Activated gamma-delta T cell treated with anti-CD3 and anti-CD28 coated beads, Interleukin-2, amount 50 U/mL, for 16 hours (primary cell): Measurements from ENCODE around the gene BNIP3.

Experiments used
- DNase-seq: peaks from one replicate; pipeline ENCODE4 v3.0.0-alpha.2; 2020; ENCODE audit warnings: low read depth

Gene BNIP3

GRCh38 chr10:131949041-131949862 is 32.5 kb downstream of the BNIP3 start:
- no peak for DNase-seq

- no peak for DNase-seq
Observed at GRCh38 chr10:131948501-131948900, 33.2 kb downstream of the BNIP3 start.

- DNase-seq = no peak
Observed at GRCh38 chr10:131947631-131948347, 33.9 kb downstream of the BNIP3 start.

- DNase-seq = no peak
Observed at GRCh38 chr10:131946880-131947279, 34.8 kb downstream of the BNIP3 start.

GRCh38 chr10:131946321-131946751 is 35.4 kb downstream of the BNIP3 start:
- DNase-seq = no peak

- DNase-seq = no peak
Observed at GRCh38 chr10:131944976-131945695, 36.6 kb downstream of the BNIP3 start.

- no peak for DNase-seq
Observed at GRCh38 chr10:131944412-131944811, 37.3 kb downstream of the BNIP3 start.

GRCh38 chr10:131943021-131943814 is 38.5 kb downstream of the BNIP3 start:
- no peak for DNase-seq

GRCh38 chr10:131942455-131942854 is 39.3 kb downstream of the BNIP3 start:
- no peak for DNase-seq

- DNase-seq = no peak
Observed at GRCh38 chr10:131938681-131939080, 43.0 kb downstream of the BNIP3 start.

- no peak for DNase-seq
Observed at GRCh38 chr10:131937836-131938235, 43.9 kb downstream of the BNIP3 start.

- no peak for DNase-seq
Observed at GRCh38 chr10:131936736-131937135, 45.0 kb downstream of the BNIP3 start.

- no peak for DNase-seq
Observed at GRCh38 chr10:131936294-131936693, 45.4 kb downstream of the BNIP3 start.

- no peak for DNase-seq
Observed at GRCh38 chr10:131935260-131935659, 46.5 kb downstream of the BNIP3 start.

GRCh38 chr10:131934769-131935168 is 47.0 kb downstream of the BNIP3 start:
- no peak for DNase-seq

GRCh38 chr10:131933696-131934086 is 48.0 kb downstream of the BNIP3 start:
- DNase-seq = no peak

- no peak for DNase-seq
Observed at GRCh38 chr10:131933016-131933695, 48.6 kb downstream of the BNIP3 start.

GRCh38 chr10:131931981-131932380 is 49.7 kb downstream of the BNIP3 start:
- no peak for DNase-seq

- no peak for DNase-seq
Observed at GRCh38 chr10:131930586-131931330, 51.0 kb downstream of the BNIP3 start.

GRCh38 chr10:131930150-131930549 is 51.6 kb downstream of the BNIP3 start:
- no peak for DNase-seq
